Transverse colon (tissue), 4 donors: Measurements from ENCODE around the gene UBXN10.

Source experiments
- CTCF ChIP-seq, 5 experiments: fragments of 200-600 bp in 3 of 5; fragments of 450-650 bp in 2 of 5; sonication (generic) in 3 of 5; IDR thresholded peaks; 1 replicate in 2 of 5; 2 replicates in 3 of 5; pipeline ENCODE4 v1.5.1; 2016 to 2017; ENCODE audit warnings: antibody characterized with exemption in 5 of 5, inconsistent platforms in 3 of 5, mild to moderate bottlenecking in 2 of 5, moderate library complexity in 1 of 5
- EP300 ChIP-seq: sonication (generic); formaldehyde crosslinking; IDR thresholded peaks from one replicate; pipeline ENCODE4 v1.6.1; 2017; ENCODE audit warnings: antibody characterized with exemption, low read depth
- POLR2A ChIP-seq: fragments of 450-650 bp; IDR thresholded peaks from one replicate; pipeline ENCODE4 v1.6.1; 2016; ENCODE audit warnings: antibody characterized with exemption, mild to moderate bottlenecking, moderate library complexity
- POLR2AphosphoS5 ChIP-seq, 3 donors: sonication (generic); formaldehyde crosslinking; IDR thresholded peaks; one replicate each; pipeline ENCODE4 v1.6.1; 2016; ENCODE audit warnings: antibody characterized with exemption in 3 of 3

GRCh38 chr1:20160034-20160433, 25.9 kb upstream of the UBXN10 start:
- TF ChIP-seq CTCF (IDR thresholded peaks at IDR 0.05) (no peak), POLR2A (no peak), EP300 (no peak), POLR2AphosphoS5 (IDR thresholded peaks at IDR 0.05) (no peak)
